Spinal cord (tissue), 10 donors: Measurements from ENCODE around the gene LDLRAD2. TPM values are rescaled to one million over a fixed set of nuclear protein-coding genes. Genes with fewer than 3 reads are reported as not detected.
A peak's percentile ranks its signal among the peaks of the same experiment; 100 is the strongest.

ENCODE experiments used
- DNase-seq, 6 donors: peaks; one replicate each; pipeline versions ENCODE4 v3.0.0 to v3.0.0-alpha.2; 2013 to 2015; ENCODE audit warnings: low spot score in 6 of 6, low read depth in 4 of 6
- H3K27ac ChIP-seq: one replicate; pipeline ENCODE4 v1.5.1; 2013; ENCODE audit warnings: low read depth, low read length, control low read depth
- H3K27me3 ChIP-seq: one replicate; pipeline ENCODE4 v1.6.1; 2013; ENCODE audit warnings: low read length; ENCODE audit not compliant: control insufficient read depth, insufficient read depth
- H3K36me3 ChIP-seq: one replicate; pipeline ENCODE4 v1.6.1; 2013; ENCODE audit warnings: low read length; ENCODE audit not compliant: control insufficient read depth, insufficient read depth
- H3K4me1 ChIP-seq: one replicate; pipeline ENCODE4 v1.6.1; 2013; ENCODE audit warnings: low read length; ENCODE audit not compliant: control insufficient read depth, insufficient read depth
- H3K4me3 ChIP-seq: one replicate; pipeline ENCODE4 v1.5.1; 2013; ENCODE audit warnings: low read depth, low read length, control low read depth
- H3K9me3 ChIP-seq: one replicate; pipeline ENCODE4 v1.6.1; 2013; ENCODE audit warnings: low read length; ENCODE audit not compliant: control insufficient read depth, insufficient read depth
- WGBS: methylation state at CpG from one replicate; pipeline ENCODE4 v1.1.5; 2013; ENCODE audit warnings: missing lambda C conversion rate; ENCODE audit not compliant: insufficient coverage; 5-methylcytosine and 5-hydroxymethylcytosine counted together
- polyA plus RNA-seq, 2 donors: library from polyadenylated mRNA; unstranded; fragments of 120-200 nt; gene quantifications; one replicate each; pipeline ENCODE4 v1.2.1, GENCODE V29; 2013; ENCODE audit not compliant: insufficient read length in 2 of 2
- total RNA-seq, 2 donors: library from RNA; depleted of rRNA in 1 of 2; stranded (reverse); fragments of 120-200 nt in 1 of 2; fragments of >200 nt in 1 of 2; gene quantifications; one replicate each; pipeline versions ENCODE4 v1.2.3 to v1.2.4, GENCODE V29; 2013 to 2014
- donor health status: healthy.

LDLRAD2 gene
- total and polyA plus RNA-seq, 4 donors, result 0.66 to 5.6 (median 2.6) TPM

- Histone ChIP-seq H3K4me3 (no peak overlapping the region), H3K9me3 (no peaks in the 10 kb centered on the region), H3K4me1 (peaks cover 23% of the 10 kb centered on the region), H3K27me3 (no peaks in the 10 kb centered on the region), H3K27ac (no peak overlapping the region), H3K36me3 (peaks cover 47% of the 10 kb centered on the region)
- 43% methylated on average over 8 of the region's 11 CpGs for WGBS
- DNase-seq, result peak in 2 of 6 donors; percentile 15 to 37
These were observed 54.1 kb downstream of the LDLRAD2 start for GRCh38 chr1:21865943-21866706.

- no peak for DNase-seq
- WGBS, result no CpG with 5 or more reads among the region's 1 CpG
- peaks cover 23% of the 10 kb centered on the region for H3K4me1 ChIP-seq
- no peak overlapping the region for H3K4me3 ChIP-seq
- H3K27me3 ChIP-seq, result no peaks in the 10 kb centered on the region
- no peaks in the 10 kb centered on the region for H3K9me3 ChIP-seq
- H3K36me3 ChIP-seq, result peaks cover 43% of the 10 kb centered on the region
- H3K27ac ChIP-seq, result no peak overlapping the region
These were observed 54.6 kb downstream of the LDLRAD2 start for GRCh38 chr1:21866707-21867043.

GRCh38 chr1:21867451-21867996, 55.5 kb downstream of the LDLRAD2 start:
- no peak overlapping the region for H3K4me3 ChIP-seq
- H3K27ac ChIP-seq, result no peak overlapping the region
- WGBS, result 100% methylated on average over 1 of the region's 5 CpGs
- no peaks in the 10 kb centered on the region for H3K27me3 ChIP-seq
- H3K4me1 ChIP-seq, result peaks cover 23% of the 10 kb centered on the region
- no peak for DNase-seq
- H3K36me3 ChIP-seq, result peaks cover 46% of the 10 kb centered on the region
- no peaks in the 10 kb centered on the region for H3K9me3 ChIP-seq

GRCh38 chr1:21868482-21868881, 56.4 kb downstream of the LDLRAD2 start:
- peaks cover 23% of the 10 kb centered on the region for H3K4me1 ChIP-seq
- 83% methylated on average over 6 of the region's 7 CpGs for WGBS
- no peaks in the 10 kb centered on the region for H3K9me3 ChIP-seq
- no peak for DNase-seq
- peaks cover 56% of the 10 kb centered on the region for H3K36me3 ChIP-seq
- H3K27ac ChIP-seq, result no peak overlapping the region
- H3K27me3 ChIP-seq, result no peaks in the 10 kb centered on the region
- no peak overlapping the region for H3K4me3 ChIP-seq

- Histone ChIP-seq H3K4me1 (peaks cover 23% of the 10 kb centered on the region), H3K36me3 (peaks cover 57% of the 10 kb centered on the region), H3K4me3 (no peak overlapping the region), H3K27ac (no peak overlapping the region), H3K27me3 (no peaks in the 10 kb centered on the region), H3K9me3 (no peaks in the 10 kb centered on the region)
- WGBS, result no CpG with 5 or more reads among the region's 12 CpGs
- DNase-seq, result no peak
These were observed 56.9 kb downstream of the LDLRAD2 start for GRCh38 chr1:21868941-21869454.

- Histone ChIP-seq H3K4me1 (peaks cover 25% of the 10 kb centered on the region), H3K9me3 (no peaks in the 10 kb centered on the region), H3K4me3 (no peak overlapping the region), H3K36me3 (peaks cover 57% of the 10 kb centered on the region), H3K27ac (no peak overlapping the region), H3K27me3 (no peaks in the 10 kb centered on the region)
- WGBS, result 38% methylated on average over 13 of the region's 13 CpGs
- DNase-seq, result peak; percentile 22 to 87 (median 56)
These were observed 57.6 kb downstream of the LDLRAD2 start for GRCh38 chr1:21869620-21870121.

DNA sequence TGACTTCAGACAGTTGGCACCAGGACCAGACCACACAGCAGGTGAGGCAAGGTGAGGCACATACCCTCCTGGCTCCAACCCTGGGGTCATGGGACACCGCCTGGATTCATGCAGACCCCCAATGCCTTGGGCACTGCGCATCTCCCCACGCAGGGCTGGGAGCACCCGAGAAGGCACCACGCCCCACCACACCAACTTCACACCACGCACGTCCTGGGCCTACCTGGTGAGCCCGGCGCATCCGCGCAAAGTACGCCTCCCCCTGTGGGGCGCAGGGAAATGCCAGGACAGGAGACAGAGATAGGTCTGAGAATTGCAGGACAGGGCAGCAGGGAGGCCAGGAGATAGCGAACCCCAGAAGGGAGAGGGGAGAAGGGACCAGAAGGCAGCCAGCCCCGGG, 58.5 kb downstream of the LDLRAD2 start:
- Histone ChIP-seq H3K4me3 (no peak overlapping the region), H3K4me1 (peaks cover 32% of the 10 kb centered on the region), H3K36me3 (peaks cover 57% of the 10 kb centered on the region), H3K9me3 (no peaks in the 10 kb centered on the region), H3K27ac (no peak overlapping the region), H3K27me3 (no peaks in the 10 kb centered on the region)
- DNase-seq, result no peak
- 95% methylated on average over 9 of the region's 15 CpGs for WGBS

- no peak for DNase-seq
- WGBS, result 94% methylated on average over 12 of the region's 13 CpGs
- H3K27ac ChIP-seq, result no peak overlapping the region
- H3K4me1 ChIP-seq, result peaks cover 27% of the 10 kb centered on the region
- H3K9me3 ChIP-seq, result no peaks in the 10 kb centered on the region
- H3K36me3 ChIP-seq, result peaks cover 65% of the 10 kb centered on the region
- H3K4me3 ChIP-seq, result no peak overlapping the region
- no peaks in the 10 kb centered on the region for H3K27me3 ChIP-seq
These were observed 59.9 kb downstream of the LDLRAD2 start for GRCh38 chr1:21871943-21872342.

DNA sequence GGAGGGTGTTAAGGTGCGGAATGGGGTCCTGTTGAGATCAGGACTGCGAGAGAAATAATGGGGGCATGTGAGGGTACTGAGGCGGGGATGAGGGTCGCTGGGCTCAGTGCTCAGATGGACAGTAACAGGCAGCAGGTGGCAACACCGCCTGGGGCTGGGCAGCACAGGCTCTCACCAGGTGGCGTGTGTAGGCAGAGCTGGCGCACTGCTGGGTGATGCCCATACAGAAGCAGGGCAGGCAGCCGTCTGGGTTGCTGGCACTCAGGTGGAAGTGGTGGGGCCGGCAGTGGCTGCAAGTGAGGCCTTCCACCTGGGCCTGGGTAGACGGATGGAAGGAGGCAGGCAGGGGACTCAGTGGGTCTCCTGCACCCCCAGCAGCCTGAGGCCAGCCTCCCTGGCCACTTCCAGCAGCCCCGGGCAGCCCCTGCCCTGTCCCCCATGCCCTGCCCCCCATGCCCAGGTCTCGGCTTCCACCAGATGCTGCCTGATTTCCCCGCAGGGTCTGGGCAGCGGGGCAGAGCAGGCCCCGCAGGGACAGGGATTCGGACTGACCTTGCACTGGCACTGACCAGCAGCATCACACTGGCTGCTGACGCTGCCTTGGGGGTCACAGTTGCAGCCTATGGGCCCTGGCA, 60.5 kb downstream of the LDLRAD2 start:
- no peaks in the 10 kb centered on the region for H3K9me3 ChIP-seq
- no peaks in the 10 kb centered on the region for H3K27me3 ChIP-seq
- WGBS, result 88% methylated on average over 17 of the region's 17 CpGs
- H3K4me3 ChIP-seq, result no peak overlapping the region
- no peak overlapping the region for H3K27ac ChIP-seq
- H3K36me3 ChIP-seq, result peaks cover 65% of the 10 kb centered on the region
- no peak for DNase-seq
- H3K4me1 ChIP-seq, result peaks cover 27% of the 10 kb centered on the region
